DND-41 (cell line): ENCODE results near the gene MAGOHB.

ENCODE experiments used
- ATAC-seq: fragments of 200-7000 bp; cut with Tn5 transposase; 3 replicates; pipeline ENCODE4 v1.9.1; 2021; ENCODE audit warnings: low read depth; ENCODE audit not compliant: insufficient read depth
- DNase-seq: peaks from one replicate; pipeline ENCODE4 v3.0.0-alpha.2; 2020
- H2AFZ ChIP-seq: 2 replicates; pipeline ENCODE4 v1.6.0; 2012; ENCODE audit warnings: low read depth, low read length
- H3K27ac ChIP-seq: 2 replicates; pipeline ENCODE4 v1.5.1; 2012; ENCODE audit warnings: low read length, inconsistent platforms
- H3K27me3 ChIP-seq: fragments of 200-600 bp; sonication (generic); 2 replicates; pipeline ENCODE4 v1.6.0; 2012; ENCODE audit warnings: low read length, mild to moderate bottlenecking, inconsistent platforms; ENCODE audit not compliant: insufficient read depth, poor library complexity
- H3K36me3 ChIP-seq: 2 replicates; pipeline ENCODE4 v1.5.1; 2012; ENCODE audit warnings: low read length, inconsistent platforms; ENCODE audit not compliant: insufficient read depth
- H3K4me1 ChIP-seq: 2 replicates; pipeline ENCODE4 v1.5.1; 2012; ENCODE audit warnings: mild to moderate bottlenecking, low read length; ENCODE audit not compliant: insufficient read depth
- H3K4me2 ChIP-seq: 2 replicates; pipeline ENCODE4 v1.6.0; 2012; ENCODE audit warnings: mild to moderate bottlenecking, moderate library complexity, low read length, inconsistent platforms; ENCODE audit not compliant: insufficient read depth
- H3K4me3 ChIP-seq, 2 experiments: fragments of 200-600 bp in 1 of 2; shearing (Covaris generic) in 1 of 2; 2 replicates each; pipeline ENCODE4 v1.5.1; 2012 to 2016; ENCODE audit warnings: inconsistent platforms in 2 of 2, low read length in 2 of 2, mild to moderate bottlenecking in 2 of 2, low read depth in 1 of 2, moderate library complexity in 1 of 2
- H3K79me2 ChIP-seq: 2 replicates; pipeline ENCODE4 v1.6.0; 2012; ENCODE audit warnings: low read length, inconsistent platforms; ENCODE audit not compliant: insufficient read depth
- H3K9ac ChIP-seq: 2 replicates; pipeline ENCODE4 v1.6.0; 2012; ENCODE audit warnings: low read depth, mild to moderate bottlenecking, inconsistent platforms, low read length, moderate library complexity
- H3K9me3 ChIP-seq: 2 replicates; pipeline ENCODE4 v1.5.1; 2012; ENCODE audit warnings: low read length, moderate library complexity, mild to moderate bottlenecking, inconsistent platforms; ENCODE audit not compliant: insufficient read depth, severe bottlenecking
- H4K20me1 ChIP-seq: 2 replicates; pipeline ENCODE4 v1.6.0; 2012; ENCODE audit warnings: low read length; ENCODE audit not compliant: insufficient read depth
- EZH2 ChIP-seq: IDR thresholded peaks from 3 replicates; pipeline ENCODE4 v1.6.1; 2012; ENCODE audit warnings: borderline replicate concordance, low read depth, mild to moderate bottlenecking, moderate library complexity, low read length, inconsistent platforms; ENCODE audit not compliant: severe bottlenecking
- TF ChIP-seq, protein P1 (sequence below): IDR thresholded peaks from 2 replicates; pipeline ENCODE4 v1.5.1; 2012; ENCODE audit warnings: borderline replicate concordance, low read length, moderate library complexity, mild to moderate bottlenecking; ENCODE audit not compliant: poor library complexity, severe bottlenecking; ENCODE audit errors: extremely low read depth

The MAGOHB gene

DNA sequence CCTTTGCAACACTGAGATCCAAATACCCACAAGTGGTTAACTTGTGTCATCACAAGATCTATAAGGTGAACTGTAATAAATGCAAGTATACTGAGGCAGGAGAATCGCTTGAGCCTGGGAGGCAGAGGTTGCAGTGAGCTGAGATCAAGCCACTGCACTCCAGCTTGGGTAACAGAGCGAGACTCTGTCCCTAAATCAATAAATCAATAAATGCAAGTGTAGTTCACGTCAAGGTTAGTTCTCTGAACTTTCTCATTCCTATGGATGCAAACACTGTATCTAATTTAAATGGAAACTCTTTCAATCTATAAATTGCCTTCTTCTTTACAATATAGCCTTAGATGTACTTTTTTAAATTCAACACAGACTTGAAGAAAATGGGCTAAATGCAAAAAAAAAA lies 3.2 kb downstream of the MAGOHB start:
- Histone ChIP-seq H4K20me1 (no peaks in the 10 kb centered on the region), H3K27ac (no peak overlapping the region), H3K27me3 (no peaks in the 10 kb centered on the region), H3K4me2 (peak overlapping the region; percentile 20; the same call in 1 of the 2 replicates), H3K36me3 (peaks cover 66% of the 10 kb centered on the region), H3K4me3 (no peak overlapping the region), H3K9ac (no peak overlapping the region), H3K79me2 (peaks cover 27% of the 10 kb centered on the region), H3K4me1 (peaks cover 32% of the 10 kb centered on the region), H2AFZ (no peak overlapping the region), H3K9me3 (no peaks in the 10 kb centered on the region)
- ATAC-seq (no peak), DNase-seq (no peak)
- TF ChIP-seq, protein P1, sequence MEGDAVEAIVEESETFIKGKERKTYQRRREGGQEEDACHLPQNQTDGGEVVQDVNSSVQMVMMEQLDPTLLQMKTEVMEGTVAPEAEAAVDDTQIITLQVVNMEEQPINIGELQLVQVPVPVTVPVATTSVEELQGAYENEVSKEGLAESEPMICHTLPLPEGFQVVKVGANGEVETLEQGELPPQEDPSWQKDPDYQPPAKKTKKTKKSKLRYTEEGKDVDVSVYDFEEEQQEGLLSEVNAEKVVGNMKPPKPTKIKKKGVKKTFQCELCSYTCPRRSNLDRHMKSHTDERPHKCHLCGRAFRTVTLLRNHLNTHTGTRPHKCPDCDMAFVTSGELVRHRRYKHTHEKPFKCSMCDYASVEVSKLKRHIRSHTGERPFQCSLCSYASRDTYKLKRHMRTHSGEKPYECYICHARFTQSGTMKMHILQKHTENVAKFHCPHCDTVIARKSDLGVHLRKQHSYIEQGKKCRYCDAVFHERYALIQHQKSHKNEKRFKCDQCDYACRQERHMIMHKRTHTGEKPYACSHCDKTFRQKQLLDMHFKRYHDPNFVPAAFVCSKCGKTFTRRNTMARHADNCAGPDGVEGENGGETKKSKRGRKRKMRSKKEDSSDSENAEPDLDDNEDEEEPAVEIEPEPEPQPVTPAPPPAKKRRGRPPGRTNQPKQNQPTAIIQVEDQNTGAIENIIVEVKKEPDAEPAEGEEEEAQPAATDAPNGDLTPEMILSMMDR: no peak
- TF ChIP-seq EZH2: no peak

DNA sequence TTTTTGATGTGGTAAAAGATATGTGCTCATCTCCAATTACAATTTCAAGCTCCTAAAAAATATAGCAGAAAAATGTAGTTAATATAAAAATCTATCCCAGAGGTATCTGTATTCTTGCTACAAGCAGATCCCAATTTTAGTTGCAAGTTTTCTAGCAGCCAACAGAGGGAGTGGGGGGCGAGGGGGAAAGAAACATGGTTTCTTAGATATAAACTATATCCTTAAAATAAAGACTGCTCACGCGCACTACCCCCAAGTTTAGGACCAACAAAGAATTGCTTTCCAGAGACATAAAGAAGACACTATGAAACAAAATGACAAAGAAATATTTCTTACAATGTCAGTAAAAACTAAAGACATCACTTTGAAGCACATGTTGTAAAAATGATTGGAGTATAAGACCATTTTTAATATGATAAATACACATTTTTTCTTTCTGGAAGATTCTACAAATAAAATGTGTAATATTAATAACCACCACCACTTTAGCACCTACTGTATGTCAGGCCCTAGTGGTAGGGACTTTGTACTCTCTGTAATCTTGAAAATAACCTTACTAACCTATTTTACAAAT lies 5.4 kb downstream of the MAGOHB start:
- H3K36me3 ChIP-seq: peaks cover 69% of the 10 kb centered on the region
- peak; percentile 18 for DNase-seq
- H3K9ac ChIP-seq: no peak overlapping the region
- no peaks in the 10 kb centered on the region for H3K27me3 ChIP-seq
- TF ChIP-seq, protein P1: peak; percentile 28
- no peak for TF ChIP-seq EZH2
- no peak overlapping the region for H3K4me2 ChIP-seq
- peaks cover 24% of the 10 kb centered on the region for H3K4me1 ChIP-seq
- H3K4me3 ChIP-seq: no peak overlapping the region
- no peaks in the 10 kb centered on the region for H3K9me3 ChIP-seq
- H4K20me1 ChIP-seq: no peaks in the 10 kb centered on the region
- no peak overlapping the region for H3K27ac ChIP-seq
- H3K79me2 ChIP-seq: peaks cover 23% of the 10 kb centered on the region
- ATAC-seq: 0 out of 3 replicates have a peak, but pooled peaks have one; percentile 32
- H2AFZ ChIP-seq: no peak overlapping the region

DNA sequence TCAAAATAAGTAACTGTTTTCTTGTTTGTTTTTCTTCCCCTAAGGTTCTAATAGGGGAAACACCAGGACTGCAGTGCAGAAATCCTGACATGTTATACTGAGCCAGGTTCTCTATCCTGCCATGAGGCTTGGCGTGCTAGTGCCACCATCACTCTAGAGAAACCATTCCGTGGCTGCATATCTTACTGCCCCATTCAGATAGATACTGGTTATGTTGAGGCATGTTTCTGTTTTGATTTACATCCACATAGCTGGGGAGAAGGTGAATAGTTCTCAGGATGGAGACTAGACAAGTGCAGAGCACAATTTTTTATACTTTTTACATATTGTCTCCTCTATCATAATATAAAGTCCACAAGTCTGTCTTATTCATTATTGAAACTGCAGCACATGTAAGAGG lies 11.5 kb downstream of the MAGOHB start:
- TF ChIP-seq EZH2: no peak
- TF ChIP-seq, protein P1: no peak
- Histone ChIP-seq H3K9me3 (no peaks in the 10 kb centered on the region), H3K4me2 (no peak overlapping the region), H3K27ac (no peak overlapping the region), H2AFZ (no peak overlapping the region), H3K79me2 (no peaks in the 10 kb centered on the region), H3K27me3 (no peaks in the 10 kb centered on the region), H3K9ac (no peak overlapping the region), H4K20me1 (no peaks in the 10 kb centered on the region), H3K4me3 (no peak overlapping the region), H3K36me3 (peaks cover 20% of the 10 kb centered on the region; the same call in 1 of the 2 replicates), H3K4me1 (no peaks in the 10 kb centered on the region)
- no peak for ATAC-seq
- no peak for DNase-seq
